ENCODE results near the gene DMRTB1. TPM values are rescaled to one million over a fixed set of nuclear protein-coding genes. Genes with fewer than 3 reads are reported as not detected.

DMRTB1 gene
- total and polyA plus RNA-seq, 2 of the 4 experiments (the other 2 are of a cell fraction) = not detected

- Histone ChIP-seq H2BK20ac (ENCODE audit: low read depth, low read length) (no peak overlapping the region), H3K27me3 (ENCODE audit: control insufficient read depth, insufficient read depth, low read length) (peaks cover 2% of the 10 kb centered on the region; the same call in 1 of the 2 replicates), H3K56ac (ENCODE audit: extremely low read depth, insufficient read depth, low read length) (no peak overlapping the region), H2AK5ac (ENCODE audit: low read depth, low read length) (no peak overlapping the region), H3K79me1 (ENCODE audit: low read depth in 1 of 2, low read length in 2 of 2) (no peaks in the 10 kb centered on the region), H2AFZ (replicated peaks; ENCODE audit: low read length, poor library complexity) (no peak overlapping the region), H3K36me3 (ENCODE audit: control insufficient read depth, insufficient read depth, low read length) (no peaks in the 10 kb centered on the region), H2BK5ac (ENCODE audit: low read depth, low read length, poor library complexity, severe bottlenecking) (no peak overlapping the region), H3K4me3 (ENCODE audit: insufficient read depth, low read depth, low read length) (no peak overlapping the region), H3K27ac (ENCODE audit: insufficient read depth, low read length) (no peak overlapping the region), H2BK120ac (ENCODE audit: low read depth, low read length) (no peak overlapping the region), H3K9ac (ENCODE audit: low read depth, low read length) (no peak overlapping the region), H3K9me1 (ENCODE audit: insufficient read depth, low read length) (no peaks in the 10 kb centered on the region), H3K23ac (ENCODE audit: low read depth, low read length) (no peak overlapping the region), H2AK9ac (replicated peaks; ENCODE audit: low read depth, low read length, poor library complexity) (no peak overlapping the region), H4K8ac (ENCODE audit: low read depth in 2 of 2, low read length in 2 of 2) (no peak overlapping the region), H3K4ac (ENCODE audit: low read depth, low read length) (no peak overlapping the region), H3K18ac (ENCODE audit: low read depth, low read length) (no peak overlapping the region), H3K9me3 (ENCODE audit: control insufficient read depth, insufficient read depth, low read length) (no peaks in the 10 kb centered on the region), H4K5ac (ENCODE audit: low read depth, low read length) (no peak overlapping the region), H4K91ac (ENCODE audit: insufficient read depth, low read depth, low read length) (no peak overlapping the region), H3K14ac (replicated peaks; ENCODE audit: low read depth, low read length) (no peak overlapping the region), H3K4me1 (ENCODE audit: control insufficient read depth, insufficient read depth, low read length) (peaks cover 5% of the 10 kb centered on the region), H4K20me1 (ENCODE audit: insufficient read depth, low read length) (no peaks in the 10 kb centered on the region), H3K4me2 (ENCODE audit: low read depth, low read length) (no peak overlapping the region), H2BK15ac (ENCODE audit: low read depth, low read length) (no peak overlapping the region)
- WGBS, 2 experiments (ENCODE audit: extremely low coverage in 2 of 2, insufficient read length in 1 of 2) = 93% methylated on average over 9 of the region's 22 CpGs; no CpG with 5 or more reads in 1 of the 2 experiments
- in situ Hi-C loops (cut with MboI; ENCODE audit: low sequenced_read_pairs) = no loop called here
- intact Hi-C loops (cut with micrococcal nuclease) = no loop called here
- CTCF ChIA-PET = no interaction called here
- POLR2A ChIA-PET (ENCODE audit: unreplicated experiment) = no interaction called here
- DNase-seq = no peak
- no TSS peak for BruUV-seq (replicated peaks)
- dilution Hi-C loops (cut with HindIII; ENCODE audit: low sequenced_read_pairs, unreplicated experiment) = no loop called here
- no peak for ATAC-seq (ENCODE audit: low read depth)
- TF ChIP-seq CTCF (conservative IDR thresholded peaks at IDR 0.05; ENCODE audit: low read depth, low read length) (no peak), SMC3 (IDR thresholded peaks at IDR 0.05; ENCODE audit: low read depth, low read length) (no peak), RCOR1 (IDR thresholded peaks at IDR 0.05; ENCODE audit: insufficient replicate concordance, low read length) (no peak), CEBPB (IDR thresholded peaks at IDR 0.05; ENCODE audit: low read depth, low read length) (no peak), NFE2L2 (IDR thresholded peaks at IDR 0.05; ENCODE audit: low read depth, low read length) (no peak), MXI1 (IDR thresholded peaks at IDR 0.05; ENCODE audit: borderline replicate concordance, low read depth, low read length) (no peak), MAZ (IDR thresholded peaks at IDR 0.05; ENCODE audit: borderline replicate concordance, low read depth, low read length) (no peak), FOS (IDR thresholded peaks at IDR 0.05; ENCODE audit: low read depth, low read length) (no peak), RFX5 (IDR thresholded peaks at IDR 0.05; ENCODE audit: low read depth, low read length) (no peak), MAFK (IDR thresholded peaks at IDR 0.05; ENCODE audit: low read depth, low read length) (no peak), BHLHE40 (IDR thresholded peaks at IDR 0.05; ENCODE audit: low read depth, low read length) (no peak), POLR2A (IDR thresholded peaks at IDR 0.05; ENCODE audit: low read depth, low read length) (no peak), CHD1 (IDR thresholded peaks at IDR 0.05; ENCODE audit: low read depth, low read length) (no peak), RAD21 (IDR thresholded peaks at IDR 0.05; ENCODE audit: low read length) (no peak)
- TF ChIP-seq, protein P1, sequence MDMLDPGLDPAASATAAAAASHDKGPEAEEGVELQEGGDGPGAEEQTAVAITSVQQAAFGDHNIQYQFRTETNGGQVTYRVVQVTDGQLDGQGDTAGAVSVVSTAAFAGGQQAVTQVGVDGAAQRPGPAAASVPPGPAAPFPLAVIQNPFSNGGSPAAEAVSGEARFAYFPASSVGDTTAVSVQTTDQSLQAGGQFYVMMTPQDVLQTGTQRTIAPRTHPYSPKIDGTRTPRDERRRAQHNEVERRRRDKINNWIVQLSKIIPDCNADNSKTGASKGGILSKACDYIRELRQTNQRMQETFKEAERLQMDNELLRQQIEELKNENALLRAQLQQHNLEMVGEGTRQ (IDR thresholded peaks at IDR 0.05; ENCODE audit: low read depth, low read length) = no peak
These were observed 49.1 kb downstream of the DMRTB1 start for GRCh38 chr1:53508056-53508990.
